Stimulated activated CD4-positive, alpha-beta T cell treated with anti-CD3 and anti-CD28 coated beads, TNF-alpha, amount 100 ng/mL, for 48 hours (primary cell): ENCODE results near the gene AHNAK2.
"Not testable (repeated sequence)": the region's sequence is repeated elsewhere in the genome, so short reads cannot be mapped to it uniquely, and the experiment has no call there.

Source experiments
- DNase-seq, 3 donors: peaks; one replicate each; pipeline ENCODE4 v3.0.0-alpha.2; 2020; ENCODE audit warnings: low read depth in 3 of 3

The AHNAK2 gene

GRCh38 chr14:104953896-104954656 is 24.1 kb downstream of the AHNAK2 start:
- no peak for DNase-seq

GRCh38 chr14:104953097-104953496 is 25.1 kb downstream of the AHNAK2 start:
- no peak for DNase-seq

DNA sequence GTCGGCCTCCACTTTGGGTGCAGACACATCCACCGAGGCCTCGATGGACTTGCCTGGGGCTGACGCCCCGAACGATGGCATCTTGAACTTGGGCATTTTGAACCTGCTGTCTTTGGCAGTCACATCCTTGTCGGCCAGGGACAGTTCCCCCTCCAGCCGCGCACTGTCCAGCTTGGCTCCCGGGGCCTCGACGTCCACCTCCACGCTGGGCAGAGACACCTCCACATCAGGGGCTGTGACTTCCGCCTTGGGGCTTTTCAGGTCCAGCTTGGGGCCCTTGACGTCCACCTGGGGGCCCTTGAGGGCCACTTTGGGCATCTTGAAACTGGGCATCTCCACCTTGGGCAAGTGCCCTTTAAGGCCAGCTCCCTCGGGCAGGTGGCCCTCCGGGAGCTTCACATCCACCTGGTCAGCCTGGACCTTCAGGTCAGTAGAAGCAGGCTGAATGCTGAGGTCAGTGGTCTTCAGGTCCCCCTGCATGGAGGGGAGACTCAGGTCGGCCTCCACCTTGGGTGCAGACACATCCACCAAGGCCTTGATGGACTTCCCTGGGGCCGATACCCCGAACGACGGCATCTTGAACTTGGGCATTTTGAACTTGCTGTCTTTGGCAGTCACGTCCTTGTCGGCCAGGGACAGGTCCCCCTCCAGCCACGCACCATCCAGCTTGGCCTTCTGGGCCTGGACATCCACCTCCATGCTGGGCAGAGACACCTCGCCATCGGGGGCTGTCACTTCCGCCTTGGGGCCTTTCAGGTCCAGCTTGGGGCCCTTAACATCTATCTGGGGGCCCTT is 26.1 kb downstream of the AHNAK2 start:
- DNase-seq = not testable (repeated sequence)

GRCh38 chr14:104950701-104951100 is 27.5 kb downstream of the AHNAK2 start:
- DNase-seq = not testable (repeated sequence)

DNA sequence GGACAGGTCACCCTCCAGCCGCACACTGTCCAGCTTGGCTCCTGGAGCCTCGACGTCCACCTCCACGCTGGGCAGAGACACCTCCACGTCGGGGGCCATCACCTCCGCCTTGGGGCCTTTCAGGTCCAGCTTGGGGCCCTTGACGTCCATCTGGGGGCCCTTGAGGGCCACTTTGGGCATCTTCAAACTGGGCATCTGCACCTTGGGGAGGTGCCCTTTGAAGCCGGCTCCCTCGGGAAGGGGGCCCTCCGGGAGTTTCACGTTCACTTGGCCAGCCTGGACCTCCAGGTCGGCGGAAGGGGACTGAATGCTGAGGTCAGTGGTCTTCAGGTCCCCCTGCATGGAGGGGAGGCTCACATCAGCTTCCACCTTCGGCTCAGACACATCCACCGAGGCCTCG is 28.2 kb downstream of the AHNAK2 start:
- no peak for DNase-seq

- DNase-seq = not testable (repeated sequence)
These were observed 28.7 kb downstream of the AHNAK2 start for GRCh38 chr14:104949406-104949955.

DNA sequence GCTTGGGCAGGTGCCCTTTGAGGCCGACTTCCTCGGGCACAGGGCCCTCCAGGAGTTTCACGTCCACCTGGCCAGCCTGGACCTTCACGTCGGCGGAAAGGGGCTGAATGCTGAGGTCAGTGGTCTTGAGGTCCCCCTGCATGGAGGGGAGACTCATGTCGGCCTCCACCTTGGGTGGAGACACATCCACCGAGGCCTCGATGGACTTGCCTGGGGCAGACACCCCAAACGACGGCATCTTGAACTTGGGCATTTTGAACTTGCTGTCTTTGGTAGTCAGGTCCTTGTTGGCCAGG is 29.5 kb downstream of the AHNAK2 start:
- no peak for DNase-seq

GRCh38 chr14:104947881-104948735 is 30.1 kb downstream of the AHNAK2 start:
- DNase-seq = not testable (repeated sequence)

GRCh38 chr14:104947201-104947600 is 31.0 kb downstream of the AHNAK2 start:
- not testable (repeated sequence) for DNase-seq

- DNase-seq = not testable (repeated sequence)
These were observed 31.9 kb downstream of the AHNAK2 start for GRCh38 chr14:104945986-104946965.

- DNase-seq = not testable (repeated sequence)
These were observed 32.9 kb downstream of the AHNAK2 start for GRCh38 chr14:104945266-104945665.

DNA sequence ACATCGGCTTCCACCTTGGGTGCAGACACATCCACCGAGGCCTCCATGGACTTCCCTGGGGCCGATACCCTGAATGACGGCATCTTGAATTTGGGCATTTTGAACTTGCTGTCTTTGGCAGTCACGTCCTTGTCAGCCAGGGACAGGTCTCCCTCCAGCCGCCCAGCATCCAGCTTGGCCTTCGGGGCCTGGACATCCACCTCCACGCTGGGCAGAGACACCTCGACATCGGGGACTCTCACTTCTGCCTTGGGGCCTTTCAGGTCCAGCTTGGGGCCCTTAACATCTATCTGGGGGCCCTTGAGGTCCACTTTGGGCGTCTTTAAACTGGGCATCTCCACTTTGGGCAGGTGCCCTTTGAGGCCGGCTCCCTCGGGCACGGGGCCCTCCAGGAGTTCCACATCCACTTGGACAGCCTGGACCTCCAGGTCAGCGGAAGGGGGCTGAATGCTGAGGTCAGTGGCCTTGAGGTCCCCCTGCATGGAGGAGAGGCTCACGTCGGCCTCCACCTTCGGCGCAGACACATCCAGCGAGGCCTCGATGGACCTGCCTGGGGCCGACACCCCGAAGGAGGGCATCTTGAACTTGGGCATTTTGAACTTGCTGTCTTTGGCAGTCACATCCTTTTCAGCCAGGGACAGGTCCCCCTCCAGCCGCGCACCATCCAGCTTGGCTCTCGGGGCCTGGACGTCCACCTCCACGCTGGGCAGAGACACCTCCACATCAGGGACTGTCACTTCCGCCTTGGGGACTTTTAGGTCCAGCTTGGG is 33.6 kb downstream of the AHNAK2 start:
- not testable (repeated sequence) for DNase-seq

DNA sequence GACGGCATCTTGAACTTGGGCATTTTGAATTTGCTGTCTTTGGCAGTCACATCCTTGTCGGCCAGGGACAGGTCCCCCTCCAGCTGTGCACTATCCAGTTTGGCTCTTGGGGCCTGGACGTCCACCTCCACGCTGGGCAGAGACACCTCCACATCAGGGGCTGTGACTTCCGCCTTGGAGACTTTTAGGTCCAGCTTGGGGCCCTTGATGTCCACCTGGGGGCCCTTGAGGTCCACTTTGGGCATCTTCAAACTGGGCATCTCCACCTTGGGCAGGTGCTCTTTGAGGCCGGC is 34.2 kb downstream of the AHNAK2 start:
- DNase-seq = not testable (repeated sequence)

DNA sequence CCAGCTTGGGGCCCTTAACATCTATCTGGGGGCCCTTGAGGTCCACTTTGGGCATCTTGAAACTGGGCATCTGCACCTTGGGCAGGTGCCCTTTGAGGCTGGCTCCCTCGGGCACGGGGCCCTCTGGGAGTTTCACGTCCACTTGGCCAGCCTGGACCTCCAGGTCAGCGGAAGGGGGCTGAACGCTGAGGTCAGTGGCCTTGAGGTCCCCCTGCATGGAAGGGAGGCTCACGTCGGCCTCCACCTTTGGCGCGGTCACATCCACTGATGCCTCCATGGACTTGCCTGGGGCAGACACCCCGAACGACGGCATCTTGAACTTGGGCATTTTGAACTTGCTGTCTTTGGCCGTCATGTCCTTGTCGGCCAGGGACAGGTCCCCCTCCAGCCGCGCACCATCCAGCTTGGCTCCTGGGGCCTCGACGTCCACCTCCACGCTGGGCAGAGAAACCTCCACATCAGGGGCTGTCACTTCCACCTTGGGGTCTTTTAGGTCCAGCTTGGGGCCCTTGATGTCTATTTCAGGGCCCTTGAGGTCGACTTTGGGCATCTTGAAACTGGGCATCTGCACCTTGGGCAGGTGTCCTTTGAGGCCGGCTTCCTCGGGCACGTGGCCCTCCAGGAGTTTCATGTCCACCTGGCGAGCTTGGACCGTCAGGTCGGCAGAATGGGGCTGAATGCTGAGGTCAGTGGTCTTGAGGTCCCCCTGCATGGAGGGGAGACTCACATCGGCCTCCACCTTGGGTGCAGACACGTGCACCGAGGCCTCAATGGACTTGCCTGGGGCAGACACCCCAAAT is 34.8 kb downstream of the AHNAK2 start:
- DNase-seq = not testable (repeated sequence)

GRCh38 chr14:104942586-104942985 is 35.6 kb downstream of the AHNAK2 start:
- DNase-seq = no peak

- DNase-seq = no peak
These were observed 36.4 kb downstream of the AHNAK2 start for GRCh38 chr14:104941508-104942365.

GRCh38 chr14:104940526-104941150 is 37.5 kb downstream of the AHNAK2 start:
- DNase-seq = no peak
